Activated CD4-positive, CD25-positive, alpha-beta regulatory T cell treated with anti-CD3 and anti-CD28 coated beads, Interleukin-2, amount 50 U/mL, for 16 hours (primary cell): ENCODE results near the gene ALDH2.
"Not testable (repeated sequence)": the region's sequence is repeated elsewhere in the genome, so short reads cannot be mapped to it uniquely, and the experiment has no call there.

ENCODE experiments used
- DNase-seq: peaks from one replicate; pipeline ENCODE4 v3.0.0-alpha.2; 2020; ENCODE audit warnings: low read depth, low spot score

The ALDH2 gene

DNA sequence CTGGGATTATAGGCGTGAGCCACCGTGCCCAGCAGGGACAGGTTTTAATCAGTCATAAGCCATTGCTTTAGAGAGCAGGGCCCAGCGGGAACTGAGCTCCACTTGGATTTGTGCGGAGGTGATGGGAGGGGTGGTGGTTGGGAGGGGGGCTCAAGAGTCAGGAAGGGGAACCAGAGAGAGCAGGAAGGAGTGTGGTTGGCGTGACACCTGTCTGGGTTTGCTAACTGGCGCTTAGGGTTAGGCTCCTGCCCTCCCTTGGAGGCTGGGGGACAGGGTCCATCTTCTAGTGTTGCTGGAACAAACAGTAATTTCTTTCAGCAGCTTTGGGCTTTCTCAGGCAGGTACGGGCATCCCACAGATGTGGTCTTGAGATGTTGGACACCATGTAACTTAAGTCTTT lies 7.5 kb upstream of the ALDH2 start:
- DNase-seq = no peak

GRCh38 chr12:111759991-111760390 lies 6.7 kb upstream of the ALDH2 start:
- DNase-seq = no peak

- no peak for DNase-seq
Observed at GRCh38 chr12:111761099-111761498, 5.6 kb upstream of the ALDH2 start.

DNA sequence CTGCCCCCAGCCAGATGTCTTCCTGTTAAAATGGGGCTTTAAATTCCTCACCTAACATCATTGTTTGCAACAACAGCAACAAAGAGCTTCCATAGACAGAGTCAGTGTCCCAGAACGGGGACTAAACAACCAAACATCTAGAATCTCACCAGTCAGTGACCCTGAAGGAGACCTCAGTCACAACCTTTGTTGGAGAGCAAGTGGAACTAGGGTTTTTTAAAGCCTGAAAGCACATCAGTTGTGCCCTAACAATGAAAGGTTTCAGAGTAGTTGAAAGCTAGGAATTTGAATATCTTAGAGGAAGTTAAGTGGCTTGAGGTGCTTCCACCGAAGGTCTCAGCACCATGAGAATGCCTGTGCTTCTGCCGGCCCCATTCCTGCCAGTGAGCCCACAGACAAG lies 5.0 kb upstream of the ALDH2 start:
- DNase-seq = no peak

GRCh38 chr12:111763552-111763951 lies 3.2 kb upstream of the ALDH2 start:
- not testable (repeated sequence) for DNase-seq

GRCh38 chr12:111764120-111764821 lies 2.5 kb upstream of the ALDH2 start:
- DNase-seq = no peak

GRCh38 chr12:111767362-111768158 lies 827 bp downstream of the ALDH2 start:
- DNase-seq = no peak

- no peak for DNase-seq
Observed at GRCh38 chr12:111768159-111768895, 1.6 kb downstream of the ALDH2 start.

DNA sequence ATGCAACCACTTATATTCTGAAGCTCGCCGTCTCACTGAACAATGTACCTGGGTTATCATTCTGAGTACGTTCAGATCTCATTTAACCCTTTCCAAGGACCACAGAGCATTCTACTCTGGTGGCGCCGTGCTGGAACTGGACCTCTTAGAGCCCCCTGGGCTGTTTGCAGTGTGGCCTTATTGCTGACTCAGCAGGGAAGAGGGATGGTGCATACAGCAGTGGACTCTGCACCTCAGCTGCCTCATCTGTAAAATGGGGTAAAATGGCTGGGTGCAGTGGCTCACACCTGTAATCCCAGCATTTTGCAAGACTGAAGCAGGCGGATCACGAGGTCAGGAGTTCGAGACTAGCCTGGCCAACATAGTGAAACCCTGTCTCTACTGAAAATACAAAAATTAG lies 2.9 kb downstream of the ALDH2 start:
- no peak for DNase-seq

DNA sequence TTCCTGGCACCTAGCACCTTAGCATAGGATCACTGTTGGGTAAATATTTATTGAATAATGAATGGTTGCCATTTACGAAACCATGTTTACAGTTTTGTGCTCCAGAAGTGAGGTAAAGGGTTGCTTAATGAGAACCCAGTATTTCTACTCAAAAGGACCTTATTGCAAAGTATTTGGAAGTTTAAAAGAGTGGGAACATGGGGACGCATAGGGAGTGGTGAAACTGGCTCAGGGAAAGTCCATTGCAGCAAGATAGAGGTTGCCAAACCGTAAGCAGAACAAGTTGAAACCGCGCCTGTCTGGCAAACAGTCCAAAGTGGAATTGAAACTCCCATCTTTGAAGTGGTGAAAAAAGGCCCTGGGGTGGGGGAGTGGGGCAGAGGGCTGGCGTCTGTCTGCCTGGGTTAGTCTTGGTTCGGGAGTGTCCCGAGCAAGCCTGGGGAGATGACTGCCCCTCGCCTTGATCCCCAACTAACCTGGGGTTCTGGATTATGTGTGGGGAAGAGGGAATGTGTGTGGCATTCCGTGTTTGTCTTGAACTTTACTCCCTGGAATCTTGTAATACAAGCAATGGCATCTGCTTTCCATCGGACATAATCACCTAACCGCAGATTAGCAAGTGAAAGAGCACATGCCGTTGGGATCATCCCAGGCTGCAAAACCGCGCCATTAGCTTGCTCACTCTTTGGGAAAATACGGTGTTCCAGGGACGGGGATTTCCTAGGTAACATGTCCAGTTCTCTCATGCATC lies 7.2 kb downstream of the ALDH2 start:
- DNase-seq = no peak

DNA sequence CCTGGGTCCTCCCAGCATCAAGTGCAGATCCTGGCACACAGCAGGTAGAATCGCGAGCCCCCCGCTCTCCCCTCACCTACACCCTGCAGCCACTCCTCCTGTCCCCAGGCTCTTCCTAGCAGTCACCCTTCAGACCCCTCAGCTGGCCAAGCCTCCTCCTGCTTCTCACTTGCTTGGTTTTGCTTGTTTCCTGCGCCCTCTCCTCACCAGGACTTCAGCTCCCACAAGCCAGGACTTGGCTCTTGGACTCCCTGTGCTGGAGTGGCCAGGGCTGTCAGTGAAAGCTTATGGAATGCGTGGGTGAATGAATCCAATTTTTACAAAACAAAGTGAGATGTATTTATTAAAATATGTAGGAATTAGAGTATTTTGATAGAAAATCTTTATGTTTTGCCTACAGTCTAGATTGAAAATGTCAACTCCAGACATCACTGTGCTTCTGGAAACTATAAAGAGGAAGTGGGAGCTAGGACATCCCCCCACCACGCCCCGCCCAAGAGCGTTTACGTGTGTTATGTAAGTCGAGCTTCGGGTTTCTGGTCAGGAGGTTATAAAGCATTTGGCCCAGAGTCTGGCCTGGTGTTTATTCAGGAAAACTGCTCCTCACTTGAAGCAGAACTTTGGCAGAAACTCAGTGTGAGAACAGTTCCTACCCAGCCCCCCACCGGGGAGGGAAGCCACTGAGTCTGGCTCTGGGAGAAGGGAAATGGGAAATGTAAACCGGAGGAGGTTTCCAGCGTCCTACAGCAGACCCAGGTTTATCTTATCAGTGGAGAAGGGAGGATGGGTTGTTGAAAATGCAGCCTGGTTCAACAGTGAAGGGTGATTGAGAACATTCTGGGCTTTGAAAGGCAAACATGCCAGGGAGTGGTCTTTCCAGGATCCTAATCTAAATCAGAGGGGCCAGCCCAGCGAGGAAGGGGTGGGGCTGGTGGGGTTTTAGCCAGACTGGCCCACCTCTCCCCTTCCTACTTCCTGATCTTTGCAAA lies 8.8 kb downstream of the ALDH2 start:
- DNase-seq = no peak

DNA sequence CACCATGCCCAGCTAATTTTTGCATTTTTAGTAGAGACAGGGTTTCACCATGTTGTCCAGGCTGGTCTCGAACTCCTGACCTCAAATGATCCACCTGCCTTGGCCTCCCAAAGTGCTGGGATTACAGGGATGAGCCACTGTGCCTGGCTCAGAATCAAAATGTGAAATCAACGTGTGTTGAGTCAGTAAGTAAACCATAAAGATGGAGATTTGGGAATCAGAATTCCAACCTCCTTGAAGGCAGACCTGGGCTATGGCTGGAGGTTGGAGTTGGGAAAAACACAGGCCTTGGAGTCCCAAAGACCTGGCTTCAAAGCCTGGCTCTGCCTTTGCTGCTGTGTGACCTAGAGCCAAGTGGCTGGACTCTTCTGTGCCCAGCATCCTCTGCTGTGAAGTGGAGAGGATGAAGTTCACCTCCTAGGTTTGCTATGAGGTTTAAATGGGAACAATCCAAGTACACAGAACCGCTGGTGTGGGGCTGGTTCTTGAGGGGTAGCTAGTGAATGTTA lies 10.2 kb downstream of the ALDH2 start:
- DNase-seq = no peak

GRCh38 chr12:111777345-111778045 lies 10.8 kb downstream of the ALDH2 start:
- DNase-seq = no peak

DNA sequence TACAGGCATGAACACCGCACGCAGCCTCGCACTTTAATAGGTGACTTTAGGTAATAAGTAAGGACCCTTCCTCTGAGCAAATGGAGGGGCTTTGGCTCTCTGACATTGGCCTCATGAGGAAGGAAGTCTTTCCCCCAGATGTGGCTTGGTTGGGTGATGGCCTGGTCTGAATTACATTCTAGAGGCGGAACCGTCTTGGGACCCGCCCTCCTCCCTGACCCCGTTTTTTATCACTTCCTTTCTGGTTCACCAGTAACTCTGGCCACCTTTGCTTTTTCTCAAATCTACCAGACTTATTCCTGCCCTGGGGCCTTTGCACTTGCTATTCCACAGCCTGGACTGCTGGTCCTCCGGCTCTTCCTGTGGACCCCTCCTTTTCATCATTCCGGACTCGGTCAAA lies 13.4 kb downstream of the ALDH2 start:
- DNase-seq = no peak

DNA sequence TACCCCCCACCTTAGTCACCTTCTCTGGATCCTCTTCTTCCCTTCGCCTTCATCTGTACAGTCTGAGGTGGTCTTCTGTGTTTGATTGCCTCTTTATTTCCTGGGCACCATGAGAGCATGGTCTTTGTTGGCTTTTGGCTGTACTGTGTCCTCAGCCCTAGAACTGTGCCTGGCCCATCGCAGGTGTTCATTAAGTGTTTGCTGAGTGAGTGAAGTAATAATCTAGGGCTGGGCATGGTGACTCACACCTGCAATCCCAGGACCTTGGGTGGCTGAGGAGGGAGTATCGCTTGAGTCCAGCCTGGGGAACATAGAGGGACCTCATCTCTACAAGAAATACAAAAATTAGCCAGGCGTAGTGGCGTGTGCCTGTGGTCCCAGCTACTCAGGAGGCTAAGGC lies 13.9 kb downstream of the ALDH2 start:
- no peak for DNase-seq

- no peak for DNase-seq
Observed at GRCh38 chr12:111781085-111781658, 14.4 kb downstream of the ALDH2 start.

DNA sequence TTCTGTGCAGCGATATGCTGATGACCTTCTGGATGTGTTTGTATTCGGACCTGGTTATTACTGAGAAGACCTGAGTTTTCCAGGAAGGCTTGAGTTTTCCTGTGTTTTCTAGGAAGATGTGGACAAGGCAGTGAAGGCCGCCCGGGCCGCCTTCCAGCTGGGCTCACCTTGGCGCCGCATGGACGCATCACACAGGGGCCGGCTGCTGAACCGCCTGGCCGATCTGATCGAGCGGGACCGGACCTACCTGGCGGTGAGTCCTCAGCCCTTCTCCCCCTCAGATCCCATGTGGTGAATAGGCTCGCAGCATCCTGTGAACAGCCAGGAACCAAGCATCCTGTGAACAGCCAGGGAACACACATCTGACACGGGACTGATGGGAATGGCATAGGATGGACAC lies 16.3 kb downstream of the ALDH2 start:
- no peak for DNase-seq

GRCh38 chr12:111784953-111785352 lies 18.2 kb downstream of the ALDH2 start:
- no peak for DNase-seq

- no peak for DNase-seq
Observed at GRCh38 chr12:111785651-111786050, 18.9 kb downstream of the ALDH2 start.
